Breast epithelium (tissue), 3 donors: Measurements from ENCODE around the gene MZF1.

Experiments used
- POLR2A ChIP-seq: fragments of 450-650 bp; IDR thresholded peaks from one replicate; pipeline ENCODE4 v1.6.1; 2016; ENCODE audit warnings: antibody characterized with exemption, mild to moderate bottlenecking, moderate library complexity
- POLR2AphosphoS5 ChIP-seq, 3 donors: sonication (generic); formaldehyde crosslinking; IDR thresholded peaks; one replicate each; pipeline ENCODE4 v1.6.1; 2017; ENCODE audit warnings: antibody characterized with exemption in 3 of 3
- TF ChIP-seq, protein P1 (sequence below), 3 donors: fragments of 450-650 bp; IDR thresholded peaks; one replicate each; pipeline ENCODE4 v1.5.1; 2016 to 2017; ENCODE audit warnings: antibody characterized with exemption in 3 of 3, mild to moderate bottlenecking in 3 of 3, moderate library complexity in 3 of 3

DNA sequence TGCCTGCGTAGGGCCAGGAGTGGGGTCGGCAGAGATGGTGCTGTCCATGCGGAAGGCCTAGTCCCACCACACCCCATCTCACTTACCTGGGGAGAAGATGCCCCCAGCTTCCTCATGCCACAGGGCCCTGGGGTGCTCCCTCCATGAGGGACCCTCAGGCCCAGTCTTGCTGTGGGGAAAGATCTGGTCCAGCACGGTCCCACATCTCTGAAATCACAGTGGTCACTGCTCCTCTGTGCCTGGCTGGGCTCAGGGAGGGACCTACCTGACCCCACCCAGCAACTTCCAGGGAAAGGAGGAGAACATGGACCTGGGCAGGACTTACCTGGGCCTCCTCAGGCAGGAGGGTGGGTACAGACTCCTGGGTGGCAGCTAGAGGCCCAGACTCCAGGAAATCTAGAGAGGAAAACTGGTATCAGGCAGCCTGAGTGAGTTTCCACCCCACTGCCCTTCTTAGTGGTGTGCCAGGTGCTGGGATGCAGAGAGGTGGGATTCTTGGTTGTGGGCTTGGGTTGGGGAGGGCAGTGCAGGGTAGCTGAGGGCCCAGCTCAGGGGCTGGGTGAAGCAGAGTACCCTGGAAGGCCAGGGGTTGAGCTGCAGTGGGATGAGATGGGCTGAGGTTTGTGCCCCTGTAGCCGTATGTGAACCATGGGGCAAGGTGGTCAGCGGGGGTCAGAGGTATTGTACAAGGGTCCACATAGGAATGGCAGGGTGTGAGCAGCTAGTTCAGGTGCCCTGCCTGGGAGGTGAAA lies 3.8 kb downstream of the MZF1 start:
- TF ChIP-seq, protein P1, sequence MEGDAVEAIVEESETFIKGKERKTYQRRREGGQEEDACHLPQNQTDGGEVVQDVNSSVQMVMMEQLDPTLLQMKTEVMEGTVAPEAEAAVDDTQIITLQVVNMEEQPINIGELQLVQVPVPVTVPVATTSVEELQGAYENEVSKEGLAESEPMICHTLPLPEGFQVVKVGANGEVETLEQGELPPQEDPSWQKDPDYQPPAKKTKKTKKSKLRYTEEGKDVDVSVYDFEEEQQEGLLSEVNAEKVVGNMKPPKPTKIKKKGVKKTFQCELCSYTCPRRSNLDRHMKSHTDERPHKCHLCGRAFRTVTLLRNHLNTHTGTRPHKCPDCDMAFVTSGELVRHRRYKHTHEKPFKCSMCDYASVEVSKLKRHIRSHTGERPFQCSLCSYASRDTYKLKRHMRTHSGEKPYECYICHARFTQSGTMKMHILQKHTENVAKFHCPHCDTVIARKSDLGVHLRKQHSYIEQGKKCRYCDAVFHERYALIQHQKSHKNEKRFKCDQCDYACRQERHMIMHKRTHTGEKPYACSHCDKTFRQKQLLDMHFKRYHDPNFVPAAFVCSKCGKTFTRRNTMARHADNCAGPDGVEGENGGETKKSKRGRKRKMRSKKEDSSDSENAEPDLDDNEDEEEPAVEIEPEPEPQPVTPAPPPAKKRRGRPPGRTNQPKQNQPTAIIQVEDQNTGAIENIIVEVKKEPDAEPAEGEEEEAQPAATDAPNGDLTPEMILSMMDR (IDR thresholded peaks at IDR 0.05) = no peak
- TF ChIP-seq POLR2A = no peak
- TF ChIP-seq POLR2AphosphoS5 (IDR thresholded peaks at IDR 0.05) = no peak
